ENCODE results near the gene PTPRU. TPM values are rescaled to one million over a fixed set of nuclear protein-coding genes. Genes with fewer than 3 reads are reported as not detected.

PTPRU gene
- total RNA-seq, 1 experiment from 2014 or later: 31.4 TPM

DNA sequence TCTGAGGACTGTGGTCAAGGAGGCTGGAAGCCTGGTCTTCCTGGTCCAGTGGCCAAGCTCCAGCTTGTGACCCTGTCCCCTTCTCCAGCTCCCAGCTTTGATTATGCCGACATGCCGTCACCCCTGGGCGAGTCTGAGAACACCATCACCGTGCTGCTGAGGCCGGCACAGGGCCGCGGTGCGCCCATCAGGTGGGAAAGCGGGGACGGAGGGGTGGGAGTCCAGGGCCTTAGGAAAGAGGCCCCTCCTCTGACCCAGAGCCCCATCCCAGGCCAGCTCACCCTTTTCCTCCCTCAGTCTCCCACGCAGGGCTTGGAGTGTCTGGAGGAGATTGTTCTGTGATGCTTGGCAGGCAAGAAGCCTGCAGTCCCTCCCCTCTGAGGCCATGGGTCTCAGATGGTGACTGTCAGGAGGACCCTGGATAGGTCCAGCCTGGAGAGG, 43.6 kb downstream of the PTPRU start:
- no peaks in the 10 kb centered on the region for H3K9me2 ChIP-seq (ENCODE audit: insufficient read depth)
- H3K79me2 ChIP-seq (ENCODE audit: low read depth): no peaks in the 10 kb centered on the region
- no peak overlapping the region for H3K27ac ChIP-seq
- no peak for TF ChIP-seq EZH2 (IDR thresholded peaks at IDR 0.05; ENCODE audit: low read depth)
- H3K4me3 ChIP-seq: no peak overlapping the region
- no peaks in the 10 kb centered on the region for H4K20me1 ChIP-seq (ENCODE audit: insufficient read depth)
- H3F3A ChIP-seq (ENCODE audit: insufficient read depth, low read depth): no peaks in the 10 kb centered on the region
- BruUV-seq (replicated peaks): no TSS peak
- H3K27me3 ChIP-seq (ENCODE audit: insufficient read depth, low read depth): no peaks in the 10 kb centered on the region
- intact Hi-C loops (cut with micrococcal nuclease; ENCODE audit: unreplicated experiment): no loop called here
- no peaks in the 10 kb centered on the region for H3K9me3 ChIP-seq (ENCODE audit: insufficient read depth, low read depth)
- POLR2A ChIA-PET (ENCODE audit: unreplicated experiment): no interaction called here
- H2AFZ ChIP-seq: no peak overlapping the region
- CTCF ChIA-PET: no interaction called here
- H3K36me3 ChIP-seq (ENCODE audit: low read depth): no peaks in the 10 kb centered on the region
- H3K4me2 ChIP-seq: no peak overlapping the region
- no peaks in the 10 kb centered on the region for H3K4me1 ChIP-seq (replicated peaks; ENCODE audit: insufficient read depth)
- DNase-seq: no peak

DNA sequence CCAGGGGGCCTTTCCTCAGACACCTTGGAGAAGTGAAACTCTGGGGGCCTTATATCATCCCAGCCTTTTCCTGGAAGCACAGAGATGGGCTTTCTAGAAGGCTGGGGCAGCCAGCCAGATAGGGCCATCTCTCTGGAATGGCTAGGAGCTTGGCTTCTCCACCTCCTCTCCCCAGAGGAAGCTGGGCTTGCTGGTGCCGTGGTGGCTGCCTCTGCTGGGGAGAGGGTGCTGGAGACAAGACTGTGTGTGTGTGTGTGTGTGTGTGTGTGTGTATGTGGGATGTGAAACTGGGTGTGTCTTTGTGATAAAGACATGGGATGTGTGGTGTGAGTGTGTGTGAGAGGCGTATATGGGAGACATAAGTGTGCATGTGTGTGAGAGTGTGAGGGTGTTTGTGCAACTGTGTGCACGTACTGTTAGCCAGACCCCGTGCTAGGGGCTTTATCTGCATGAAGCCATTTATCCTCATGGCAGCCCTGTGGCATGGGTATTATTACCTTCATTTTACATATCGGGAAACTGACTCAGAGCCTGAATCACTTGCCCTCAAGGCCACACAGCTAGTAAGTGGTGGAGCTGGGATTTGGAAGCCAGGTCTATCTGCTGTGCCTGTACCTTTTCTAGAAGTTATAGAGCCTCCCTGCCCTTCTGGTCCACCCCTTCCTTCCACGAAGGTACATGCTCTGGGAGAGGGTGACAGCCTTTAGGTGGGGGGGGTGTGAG, 44.2 kb downstream of the PTPRU start:
- BruUV-seq (replicated peaks): no TSS peak
- Histone ChIP-seq H3K4me3 (no peak overlapping the region), H3K4me2 (no peak overlapping the region), H3K79me2 (ENCODE audit: low read depth) (no peaks in the 10 kb centered on the region), H3K36me3 (ENCODE audit: low read depth) (no peaks in the 10 kb centered on the region), H3K9me2 (ENCODE audit: insufficient read depth) (no peaks in the 10 kb centered on the region), H3K4me1 (replicated peaks; ENCODE audit: insufficient read depth) (no peaks in the 10 kb centered on the region), H3K9me3 (ENCODE audit: insufficient read depth, low read depth) (no peaks in the 10 kb centered on the region), H3K27me3 (ENCODE audit: insufficient read depth, low read depth) (no peaks in the 10 kb centered on the region), H4K20me1 (ENCODE audit: insufficient read depth) (no peaks in the 10 kb centered on the region), H2AFZ (no peak overlapping the region), H3F3A (ENCODE audit: insufficient read depth, low read depth) (no peaks in the 10 kb centered on the region), H3K27ac (no peak overlapping the region)
- POLR2A ChIA-PET (ENCODE audit: unreplicated experiment): no interaction called here
- intact Hi-C loops (cut with micrococcal nuclease; ENCODE audit: unreplicated experiment): no loop called here
- no peak for TF ChIP-seq EZH2 (IDR thresholded peaks at IDR 0.05; ENCODE audit: low read depth)
- TF ChIP-seq, protein P1, sequence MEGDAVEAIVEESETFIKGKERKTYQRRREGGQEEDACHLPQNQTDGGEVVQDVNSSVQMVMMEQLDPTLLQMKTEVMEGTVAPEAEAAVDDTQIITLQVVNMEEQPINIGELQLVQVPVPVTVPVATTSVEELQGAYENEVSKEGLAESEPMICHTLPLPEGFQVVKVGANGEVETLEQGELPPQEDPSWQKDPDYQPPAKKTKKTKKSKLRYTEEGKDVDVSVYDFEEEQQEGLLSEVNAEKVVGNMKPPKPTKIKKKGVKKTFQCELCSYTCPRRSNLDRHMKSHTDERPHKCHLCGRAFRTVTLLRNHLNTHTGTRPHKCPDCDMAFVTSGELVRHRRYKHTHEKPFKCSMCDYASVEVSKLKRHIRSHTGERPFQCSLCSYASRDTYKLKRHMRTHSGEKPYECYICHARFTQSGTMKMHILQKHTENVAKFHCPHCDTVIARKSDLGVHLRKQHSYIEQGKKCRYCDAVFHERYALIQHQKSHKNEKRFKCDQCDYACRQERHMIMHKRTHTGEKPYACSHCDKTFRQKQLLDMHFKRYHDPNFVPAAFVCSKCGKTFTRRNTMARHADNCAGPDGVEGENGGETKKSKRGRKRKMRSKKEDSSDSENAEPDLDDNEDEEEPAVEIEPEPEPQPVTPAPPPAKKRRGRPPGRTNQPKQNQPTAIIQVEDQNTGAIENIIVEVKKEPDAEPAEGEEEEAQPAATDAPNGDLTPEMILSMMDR (conservative IDR thresholded peaks at IDR 0.05): no peak
- DNase-seq: no peak
- CTCF ChIA-PET: no interaction called here

DNA sequence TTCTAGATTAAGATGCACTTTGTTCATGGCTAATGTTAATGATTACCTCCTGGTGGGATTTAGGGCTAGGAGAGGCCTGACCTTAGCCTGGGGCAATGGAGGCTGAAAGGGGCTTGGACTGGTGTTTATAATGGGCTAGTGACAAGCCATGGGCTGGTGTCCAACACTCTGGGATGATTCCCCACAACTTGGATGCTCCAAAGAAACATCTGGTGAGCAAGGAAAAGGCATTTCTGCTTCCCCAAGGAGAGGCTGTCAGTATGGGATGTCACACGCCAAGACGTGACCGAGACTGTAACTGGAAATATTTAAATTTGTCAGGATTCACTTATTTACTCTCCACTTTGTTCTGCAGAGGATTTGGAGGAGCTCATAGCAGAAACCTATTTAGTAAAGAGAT, 45.2 kb downstream of the PTPRU start:
- Histone ChIP-seq H3K4me3 (no peak overlapping the region), H3K9me3 (ENCODE audit: insufficient read depth, low read depth) (no peaks in the 10 kb centered on the region), H3K4me1 (replicated peaks; ENCODE audit: insufficient read depth) (no peaks in the 10 kb centered on the region), H4K20me1 (ENCODE audit: insufficient read depth) (no peaks in the 10 kb centered on the region), H3K27ac (no peak overlapping the region), H3K4me2 (no peak overlapping the region), H3K36me3 (ENCODE audit: low read depth) (no peaks in the 10 kb centered on the region), H3K9me2 (ENCODE audit: insufficient read depth) (no peaks in the 10 kb centered on the region), H3K79me2 (ENCODE audit: low read depth) (no peaks in the 10 kb centered on the region), H2AFZ (no peak overlapping the region), H3F3A (ENCODE audit: insufficient read depth, low read depth) (no peaks in the 10 kb centered on the region), H3K27me3 (ENCODE audit: insufficient read depth, low read depth) (no peaks in the 10 kb centered on the region)
- TF ChIP-seq EZH2 (IDR thresholded peaks at IDR 0.05; ENCODE audit: low read depth): no peak
- TF ChIP-seq, protein P1 (conservative IDR thresholded peaks at IDR 0.05): no peak
- POLR2A ChIA-PET (ENCODE audit: unreplicated experiment): no interaction called here
- BruUV-seq (replicated peaks): no TSS peak
- DNase-seq: no peak
- intact Hi-C loops (cut with micrococcal nuclease; ENCODE audit: unreplicated experiment): no loop called here
- CTCF ChIA-PET: no interaction called here

All from PC-9 (cell line).